ENCODE results near the gene NXPH1. TPM values are rescaled to one million over a fixed set of nuclear protein-coding genes. Genes with fewer than 3 reads are reported as not detected.

NXPH1 gene
- total and polyA plus RNA-seq, 5 donors, result not detected

- no peak overlapping the region for H3K27ac ChIP-seq (ENCODE audit: low read length)
- H3K27me3 ChIP-seq (ENCODE audit: control insufficient read depth, insufficient read depth), result no peaks in the 10 kb centered on the region
- WGBS, result 73% methylated on average over 3 of the region's 3 CpGs
- DNase-seq, result no peak
- H3K9me3 ChIP-seq (ENCODE audit: control insufficient read depth, low read length), result no peaks in the 10 kb centered on the region
- no peaks in the 10 kb centered on the region for H3K4me1 ChIP-seq (ENCODE audit: control insufficient read depth, insufficient read depth, low read length)
- no peak for ATAC-seq
- H3K4me3 ChIP-seq (ENCODE audit: low read length), result no peak overlapping the region
- intact Hi-C loops (cut with DNase I), result no loop called here
Observed at GRCh38 chr7:8480527-8480926, 47.1 kb downstream of the NXPH1 start.

- no peak for ATAC-seq
- Histone ChIP-seq H3K4me1 (ENCODE audit: control insufficient read depth, insufficient read depth, low read length) (no peaks in the 10 kb centered on the region), H3K27me3 (ENCODE audit: control insufficient read depth, insufficient read depth) (no peaks in the 10 kb centered on the region), H3K4me3 (ENCODE audit: low read length) (no peak overlapping the region), H3K27ac (ENCODE audit: low read length) (no peak overlapping the region), H3K9me3 (ENCODE audit: control insufficient read depth, low read length) (no peaks in the 10 kb centered on the region)
- WGBS, result 85% methylated on average over 2 of the region's 2 CpGs
- intact Hi-C loops (cut with DNase I), result no loop called here
- no peak for DNase-seq
Observed at GRCh38 chr7:8481096-8481495, 47.7 kb downstream of the NXPH1 start.

GRCh38 chr7:8481752-8482446, 48.5 kb downstream of the NXPH1 start:
- Histone ChIP-seq H3K9me3 (ENCODE audit: control insufficient read depth, low read length) (no peaks in the 10 kb centered on the region), H3K4me3 (ENCODE audit: low read length) (no peak overlapping the region), H3K4me1 (ENCODE audit: control insufficient read depth, insufficient read depth, low read length) (no peaks in the 10 kb centered on the region), H3K27me3 (ENCODE audit: control insufficient read depth, insufficient read depth) (no peaks in the 10 kb centered on the region), H3K27ac (ENCODE audit: low read length) (no peak overlapping the region)
- ATAC-seq (peak; percentile 45 to 58), DNase-seq (peak in 2 of 3 donors; percentile 6 to 12)
- intact Hi-C loops (cut with DNase I), result no loop called here
- WGBS, result 40% methylated on average over 4 of the region's 4 CpGs

GRCh38 chr7:8490391-8491045, 57.1 kb downstream of the NXPH1 start:
- no peaks in the 10 kb centered on the region for H3K4me1 ChIP-seq (ENCODE audit: control insufficient read depth, insufficient read depth, low read length)
- H3K9me3 ChIP-seq (ENCODE audit: control insufficient read depth, low read length), result no peaks in the 10 kb centered on the region
- H3K4me3 ChIP-seq (ENCODE audit: low read length), result no peak overlapping the region
- 87% methylated on average over 4 of the region's 4 CpGs for WGBS
- no peak for DNase-seq
- intact Hi-C loops (cut with DNase I), result no loop called here
- no peak for ATAC-seq
- H3K27me3 ChIP-seq (ENCODE audit: control insufficient read depth, insufficient read depth), result peaks cover under 1% of the 10 kb centered on the region
- H3K27ac ChIP-seq (ENCODE audit: low read length), result no peak overlapping the region

GRCh38 chr7:8491106-8491505, 57.7 kb downstream of the NXPH1 start:
- peaks cover 2% of the 10 kb centered on the region for H3K27me3 ChIP-seq (ENCODE audit: control insufficient read depth, insufficient read depth)
- DNase-seq (no peak), ATAC-seq (no peak)
- intact Hi-C loops (cut with DNase I), result no loop called here
- H3K27ac ChIP-seq (ENCODE audit: low read length), result no peak overlapping the region
- no peaks in the 10 kb centered on the region for H3K4me1 ChIP-seq (ENCODE audit: control insufficient read depth, insufficient read depth, low read length)
- H3K9me3 ChIP-seq (ENCODE audit: control insufficient read depth, low read length), result no peaks in the 10 kb centered on the region
- H3K4me3 ChIP-seq (ENCODE audit: low read length), result no peak overlapping the region
- 91% methylated on average over 3 of the region's 3 CpGs for WGBS

GRCh38 chr7:8491544-8492489, 58.4 kb downstream of the NXPH1 start:
- ATAC-seq (no peak), DNase-seq (no peak)
- H3K27ac ChIP-seq (ENCODE audit: low read length), result no peak overlapping the region
- intact Hi-C loops (cut with DNase I), result no loop called here
- 74% methylated on average over 8 of the region's 8 CpGs for WGBS
- no peak overlapping the region for H3K4me3 ChIP-seq (ENCODE audit: low read length)
- no peaks in the 10 kb centered on the region for H3K9me3 ChIP-seq (ENCODE audit: control insufficient read depth, low read length)
- no peaks in the 10 kb centered on the region for H3K4me1 ChIP-seq (ENCODE audit: control insufficient read depth, insufficient read depth, low read length)
- peaks cover 2% of the 10 kb centered on the region for H3K27me3 ChIP-seq (ENCODE audit: control insufficient read depth, insufficient read depth)

- H3K27ac ChIP-seq (ENCODE audit: low read length), result no peak overlapping the region
- H3K27me3 ChIP-seq (ENCODE audit: control insufficient read depth, insufficient read depth), result peaks cover 2% of the 10 kb centered on the region
- no peak for ATAC-seq
- intact Hi-C loops (cut with DNase I), result no loop called here
- no peak overlapping the region for H3K4me3 ChIP-seq (ENCODE audit: low read length)
- no peaks in the 10 kb centered on the region for H3K4me1 ChIP-seq (ENCODE audit: control insufficient read depth, insufficient read depth, low read length)
- H3K9me3 ChIP-seq (ENCODE audit: control insufficient read depth, low read length), result no peaks in the 10 kb centered on the region
- DNase-seq, result no peak
Observed at GRCh38 chr7:8499128-8499527, 65.7 kb downstream of the NXPH1 start.

GRCh38 chr7:8500286-8500685, 66.9 kb downstream of the NXPH1 start:
- no peak overlapping the region for H3K4me3 ChIP-seq (ENCODE audit: low read length)
- 26% methylated on average over 2 of the region's 2 CpGs for WGBS
- no peaks in the 10 kb centered on the region for H3K9me3 ChIP-seq (ENCODE audit: control insufficient read depth, low read length)
- H3K27me3 ChIP-seq (ENCODE audit: control insufficient read depth, insufficient read depth), result peaks cover 2% of the 10 kb centered on the region
- DNase-seq (no peak), ATAC-seq (no peak)
- H3K4me1 ChIP-seq (ENCODE audit: control insufficient read depth, insufficient read depth, low read length), result no peaks in the 10 kb centered on the region
- intact Hi-C loops (cut with DNase I), result no loop called here
- H3K27ac ChIP-seq (ENCODE audit: low read length), result no peak overlapping the region

GRCh38 chr7:8507566-8507965, 74.2 kb downstream of the NXPH1 start:
- H3K9me3 ChIP-seq (ENCODE audit: control insufficient read depth, low read length), result no peaks in the 10 kb centered on the region
- H3K27ac ChIP-seq (ENCODE audit: low read length), result no peak overlapping the region
- DNase-seq (no peak), ATAC-seq (no peak)
- WGBS, result 64% methylated on average over 2 of the region's 2 CpGs
- intact Hi-C loops (cut with DNase I), result no loop called here
- H3K27me3 ChIP-seq (ENCODE audit: control insufficient read depth, insufficient read depth), result no peaks in the 10 kb centered on the region
- no peaks in the 10 kb centered on the region for H3K4me1 ChIP-seq (ENCODE audit: control insufficient read depth, insufficient read depth, low read length)
- H3K4me3 ChIP-seq (ENCODE audit: low read length), result no peak overlapping the region

GRCh38 chr7:8509621-8510020, 76.2 kb downstream of the NXPH1 start:
- Histone ChIP-seq H3K4me1 (ENCODE audit: control insufficient read depth, insufficient read depth, low read length) (no peaks in the 10 kb centered on the region), H3K4me3 (ENCODE audit: low read length) (no peak overlapping the region), H3K27ac (ENCODE audit: low read length) (no peak overlapping the region), H3K27me3 (ENCODE audit: control insufficient read depth, insufficient read depth) (no peaks in the 10 kb centered on the region), H3K9me3 (ENCODE audit: control insufficient read depth, low read length) (no peaks in the 10 kb centered on the region)
- DNase-seq, result no peak
- WGBS, result 90% methylated on average over 1 of the region's 1 CpG
- intact Hi-C loops (cut with DNase I), result no loop called here
- no peak for ATAC-seq

- no peaks in the 10 kb centered on the region for H3K9me3 ChIP-seq (ENCODE audit: control insufficient read depth, low read length)
Observed at GRCh38 chr7:8511855-8512254, 78.4 kb downstream of the NXPH1 start.

More at GRCh38 chr7:8511855-8512254, 78.4 kb downstream of the NXPH1 start:
- intact Hi-C loops (cut with DNase I), result no loop called here
- Histone ChIP-seq H3K27me3 (ENCODE audit: control insufficient read depth, insufficient read depth) (no peaks in the 10 kb centered on the region), H3K4me1 (ENCODE audit: control insufficient read depth, insufficient read depth, low read length) (no peaks in the 10 kb centered on the region), H3K4me3 (ENCODE audit: low read length) (no peak overlapping the region), H3K27ac (ENCODE audit: low read length) (no peak overlapping the region)
- 28% methylated on average over 3 of the region's 3 CpGs for WGBS
- peak in 2 of 3 donors; percentile 44 to 64 for DNase-seq
- peak in 1 of 2 donors; percentile 18 for ATAC-seq

Measured in right cardiac atrium (tissue), 5 donors.